HG03139 (cell line): ENCODE measurements around the gene GCNT3.

Source experiments
- ATAC-seq: cut with Tn5 transposase; IDR thresholded peaks from one replicate; pipeline ENCODE4 v1.9.1; 2021; ENCODE audit not compliant: unreplicated experiment

GCNT3 gene, protein sequence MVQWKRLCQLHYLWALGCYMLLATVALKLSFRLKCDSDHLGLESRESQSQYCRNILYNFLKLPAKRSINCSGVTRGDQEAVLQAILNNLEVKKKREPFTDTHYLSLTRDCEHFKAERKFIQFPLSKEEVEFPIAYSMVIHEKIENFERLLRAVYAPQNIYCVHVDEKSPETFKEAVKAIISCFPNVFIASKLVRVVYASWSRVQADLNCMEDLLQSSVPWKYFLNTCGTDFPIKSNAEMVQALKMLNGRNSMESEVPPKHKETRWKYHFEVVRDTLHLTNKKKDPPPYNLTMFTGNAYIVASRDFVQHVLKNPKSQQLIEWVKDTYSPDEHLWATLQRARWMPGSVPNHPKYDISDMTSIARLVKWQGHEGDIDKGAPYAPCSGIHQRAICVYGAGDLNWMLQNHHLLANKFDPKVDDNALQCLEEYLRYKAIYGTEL

DNA sequence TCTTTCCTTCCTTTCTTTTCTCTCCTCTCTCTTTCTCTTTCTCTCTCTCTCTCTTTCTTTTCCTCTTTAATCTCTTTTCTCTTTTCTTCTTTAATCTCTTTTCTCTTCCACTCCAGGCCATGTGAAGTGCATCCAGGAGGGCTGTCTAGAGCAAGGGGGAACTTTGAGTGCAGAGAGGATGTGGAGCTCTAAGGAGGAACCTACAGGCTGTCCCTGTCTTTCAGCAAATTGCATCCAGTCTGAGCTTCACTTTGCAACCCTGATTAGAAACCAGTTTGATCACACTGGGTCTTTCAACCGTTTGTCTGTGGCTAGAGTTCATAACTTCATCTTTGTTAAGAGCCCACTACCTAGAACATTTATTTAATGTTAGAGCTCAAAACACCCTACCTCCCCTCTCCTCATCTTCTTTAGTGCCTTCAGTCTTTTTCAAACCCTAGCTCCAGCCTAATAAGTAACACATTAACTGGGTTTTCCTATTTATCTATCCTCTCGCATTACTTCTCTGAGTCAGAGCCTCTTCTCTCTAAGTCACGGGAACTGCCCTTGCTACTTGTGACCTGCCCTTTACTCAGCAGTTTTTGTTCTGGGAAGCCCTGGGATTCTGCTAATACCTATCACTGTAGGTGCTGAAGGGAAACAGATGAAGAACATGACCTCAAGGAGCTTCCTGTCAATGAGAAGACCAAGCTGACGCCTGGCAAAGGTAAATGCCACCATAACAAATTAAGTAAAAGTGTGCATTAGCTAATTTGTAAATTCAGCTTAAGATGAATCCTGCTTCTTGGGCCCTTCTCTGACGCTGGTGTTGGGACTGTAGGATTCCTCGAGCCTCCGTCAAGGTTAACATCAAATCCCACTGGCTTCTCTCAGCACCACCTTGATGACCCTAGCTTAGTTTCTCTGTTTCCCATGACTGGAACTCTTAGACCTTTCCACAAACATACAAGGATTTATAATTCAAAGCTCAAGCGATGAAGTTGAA lies at the start of gene GCNT3:
GCNT3 (plus strand) TSS at position 508 of the 985 bp plus-strand sequence. CDS start 6,456 bp downstream, outside the sequence.
- ATAC-seq, result no peak

DNA sequence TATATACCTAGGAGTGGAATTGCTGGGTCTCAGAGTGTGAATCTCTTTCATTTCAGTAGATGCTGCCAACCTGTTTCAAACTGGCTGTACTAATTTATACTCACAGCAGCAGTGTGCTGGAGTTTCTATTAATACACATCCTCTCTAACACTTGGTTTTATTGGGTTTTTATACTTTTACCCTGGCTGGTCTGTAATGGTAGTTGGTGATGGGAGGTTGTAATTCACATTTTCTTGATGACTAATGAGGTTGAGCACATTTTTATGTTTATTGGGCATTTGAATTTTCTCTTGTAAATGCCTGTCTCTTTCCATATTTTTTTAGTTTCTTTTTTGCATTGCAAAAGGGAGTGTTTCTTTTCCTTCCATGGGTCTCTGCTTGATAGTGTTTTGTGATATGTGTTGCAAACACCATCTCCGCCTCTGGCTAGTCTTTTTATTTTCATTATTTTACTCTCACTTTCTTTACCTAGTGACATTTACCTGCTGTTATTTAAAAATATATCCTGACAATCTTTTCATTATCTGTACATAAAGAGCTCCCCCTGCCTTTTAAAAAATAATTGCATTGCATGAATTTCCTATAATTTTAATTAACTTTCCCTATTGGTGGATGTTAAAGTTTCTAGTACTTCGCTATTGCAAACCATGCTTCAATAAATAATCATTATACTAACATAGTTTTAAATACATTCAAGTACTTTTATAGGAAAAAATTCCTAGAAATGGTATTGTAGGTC lies 49.0 kb upstream of the GCNT3 start:
- ATAC-seq, result no peak

DNA sequence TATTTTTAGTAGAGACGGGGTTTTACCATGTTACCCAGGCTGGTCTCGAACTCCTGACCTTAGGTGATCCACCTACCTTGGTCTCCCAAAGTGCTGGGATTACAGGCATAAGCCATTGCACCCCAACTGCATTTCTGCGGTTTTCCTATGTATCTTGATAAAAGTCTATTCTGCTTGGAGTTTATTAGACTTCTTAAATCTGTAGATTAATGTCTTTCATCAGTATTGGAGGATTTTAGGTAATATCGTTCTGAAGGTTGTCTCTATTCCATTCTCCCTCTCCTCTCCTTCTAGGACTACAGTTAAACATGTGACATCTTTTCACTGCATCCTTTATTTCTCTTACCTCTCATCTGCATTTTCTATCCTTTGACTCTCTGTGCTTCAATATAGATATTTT lies 46.3 kb upstream of the GCNT3 start:
- no peak for ATAC-seq

DNA sequence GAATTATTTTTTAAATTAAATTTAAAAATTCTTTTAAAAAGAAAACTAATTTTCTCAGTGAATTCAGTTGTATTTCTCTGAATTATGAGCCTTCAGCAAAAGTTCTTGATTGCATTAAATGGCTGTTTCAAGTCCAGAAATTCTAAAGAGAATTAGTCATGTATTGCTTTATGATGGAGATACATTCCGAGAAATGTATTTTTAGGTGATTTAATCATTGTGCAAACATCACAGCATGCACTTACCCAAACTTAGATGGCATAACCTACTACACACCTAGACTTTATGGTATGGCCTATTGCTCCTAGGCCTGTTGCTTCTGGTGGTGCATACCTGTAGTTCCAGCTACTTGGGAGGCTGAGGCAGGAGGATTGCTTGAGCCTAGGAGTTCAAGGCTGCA lies 44.3 kb upstream of the GCNT3 start:
- ATAC-seq, result no peak

DNA sequence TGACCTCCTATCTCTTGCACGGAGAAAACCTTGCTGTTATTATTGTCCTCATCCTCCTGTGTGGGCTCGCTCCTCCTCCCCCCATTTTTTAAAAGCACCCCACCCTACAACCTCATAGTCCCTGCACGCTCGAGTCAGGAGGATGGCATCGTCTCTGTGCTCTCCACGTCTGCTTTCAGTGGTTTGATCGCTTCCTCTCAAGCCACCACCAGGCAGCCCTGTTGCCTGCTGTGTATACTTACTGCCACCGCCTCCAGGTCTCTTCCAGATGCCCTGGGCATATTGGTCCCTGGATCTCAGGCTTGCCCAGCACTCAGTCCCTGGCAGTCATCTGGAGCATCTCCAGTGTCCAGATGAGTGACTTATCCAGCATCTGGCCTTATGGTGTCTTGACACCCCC lies 42.1 kb upstream of the GCNT3 start:
- no peak for ATAC-seq

DNA sequence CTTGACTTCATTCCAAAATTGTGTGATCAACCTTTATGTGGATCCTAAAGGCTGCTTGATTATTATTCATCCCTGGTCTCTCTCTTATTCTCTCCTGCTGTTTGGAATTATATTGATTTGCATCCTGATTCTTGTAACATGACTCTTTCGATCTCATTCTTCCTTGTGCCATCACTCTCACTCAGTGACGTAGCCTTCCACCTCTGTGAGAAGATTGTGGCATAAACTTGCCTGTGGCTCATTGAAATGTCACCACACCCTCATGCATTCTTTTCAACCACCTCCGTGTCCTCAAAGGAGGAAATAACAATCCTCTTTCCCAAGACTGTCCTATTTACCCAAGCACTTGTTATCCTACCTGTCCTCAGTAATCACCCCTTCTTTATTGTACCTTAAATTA lies 41.3 kb upstream of the GCNT3 start:
- ATAC-seq, result no peak

DNA sequence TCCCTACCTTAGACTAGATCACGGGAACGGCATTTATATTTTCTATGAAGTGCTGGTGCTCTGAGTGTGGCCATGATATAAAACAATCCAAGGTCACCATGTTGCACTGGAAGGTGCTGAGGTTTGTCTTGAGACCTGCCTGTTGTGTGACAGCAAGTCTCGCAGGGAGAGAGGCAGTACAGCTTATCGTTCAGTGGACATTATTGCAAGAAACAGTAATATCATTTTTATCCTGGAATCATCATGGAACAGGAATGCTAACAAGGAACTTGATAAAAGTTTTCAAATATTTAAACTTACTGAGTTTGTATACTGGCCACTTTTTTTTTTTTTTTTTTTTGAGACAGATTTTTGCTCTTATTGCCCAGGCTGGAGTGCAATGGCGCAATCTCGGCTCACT lies 40.0 kb upstream of the GCNT3 start:
- ATAC-seq, result no peak

DNA sequence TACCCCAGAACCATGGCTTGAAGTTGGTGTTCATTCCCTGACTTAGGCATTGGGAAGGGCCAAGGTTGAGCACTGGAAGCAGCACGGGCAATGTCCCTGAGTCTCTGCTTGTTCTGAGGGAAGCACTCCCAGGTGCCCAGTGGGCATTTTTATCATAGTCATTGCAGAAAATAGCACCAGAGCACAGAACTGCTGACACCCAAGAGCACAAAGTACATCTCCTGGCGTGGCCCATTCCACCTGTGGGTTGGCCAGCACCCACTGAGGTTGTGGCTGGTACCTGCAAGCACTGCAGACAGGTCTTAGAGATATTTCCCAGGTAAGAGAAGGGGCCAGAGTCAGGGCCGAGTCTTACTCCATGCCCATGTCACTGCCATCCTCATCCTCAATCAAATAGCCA lies 28.5 kb upstream of the GCNT3 start:
- ATAC-seq, result no peak

DNA sequence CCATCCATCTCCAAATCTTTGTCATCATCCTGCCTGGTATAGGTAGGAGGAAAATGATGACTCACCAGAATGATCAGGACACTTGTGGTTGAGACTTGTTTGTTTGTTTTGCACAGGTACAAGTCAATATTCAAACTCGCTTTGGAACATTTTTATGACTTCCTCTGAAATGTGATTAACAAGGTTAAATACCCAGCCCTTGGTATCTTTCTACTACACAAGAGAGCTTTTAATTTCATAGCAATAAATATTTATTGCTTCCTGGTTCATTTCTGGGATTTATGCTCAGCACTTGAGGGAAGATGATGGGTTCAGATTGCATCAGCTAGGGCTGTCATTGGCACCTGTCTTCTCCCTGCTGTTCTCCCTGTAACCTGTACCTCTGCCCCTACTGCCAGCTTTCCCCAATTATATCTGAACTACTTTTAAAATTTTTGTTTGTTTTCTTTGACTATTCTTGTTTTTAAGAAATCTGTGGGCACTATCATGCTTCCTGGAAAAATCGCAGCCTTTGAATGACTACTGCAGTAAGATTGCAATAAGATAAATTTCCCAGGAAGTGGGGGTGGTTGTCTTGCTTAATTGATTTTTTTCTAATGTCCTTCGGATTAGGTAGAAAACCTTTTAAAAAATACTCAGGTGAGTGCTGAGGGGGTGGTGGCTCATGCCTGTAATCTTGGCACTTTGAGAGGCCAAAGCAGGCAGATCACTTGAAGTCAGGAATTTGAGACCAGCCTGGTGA lies 24.3 kb upstream of the GCNT3 start:
- ATAC-seq, result no peak

DNA sequence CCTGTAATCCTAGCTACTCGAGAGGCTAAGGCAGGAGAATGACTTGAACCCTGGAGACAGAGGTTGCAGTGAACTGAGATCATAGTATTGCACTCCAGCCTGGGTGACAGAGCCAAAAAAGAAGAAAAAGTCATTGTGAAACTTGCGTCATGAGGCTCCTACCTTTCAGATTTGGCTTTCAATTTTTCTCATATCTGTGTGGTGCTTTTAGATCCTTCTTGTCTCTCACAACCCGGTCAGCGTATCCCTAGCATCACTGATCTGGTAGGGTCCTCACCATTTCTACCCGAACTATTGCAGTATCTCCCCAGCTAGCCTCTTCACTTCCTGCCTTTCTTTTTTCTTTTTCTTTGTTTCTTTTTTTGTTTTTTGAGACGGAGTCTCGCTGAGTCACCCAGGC lies 21.6 kb upstream of the GCNT3 start:
- no peak for ATAC-seq

DNA sequence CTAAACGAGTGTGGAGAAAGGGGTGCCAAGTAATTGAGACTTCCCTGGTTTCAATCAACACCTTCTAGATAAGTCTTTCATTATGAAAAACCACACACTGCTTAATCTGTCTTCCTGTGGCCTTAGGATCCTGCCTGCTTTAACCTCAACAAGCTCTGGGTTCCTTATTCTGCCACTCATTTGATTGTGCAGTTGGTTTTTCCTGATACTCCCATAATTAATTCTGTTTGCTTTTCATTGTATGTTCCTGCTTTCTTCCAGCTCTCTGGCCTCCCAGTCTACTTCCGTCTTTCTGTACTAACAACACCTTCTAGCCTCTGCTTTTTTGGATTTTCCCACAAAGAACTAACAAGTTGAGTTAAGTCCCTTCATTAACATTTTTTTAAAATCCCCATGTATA lies 20.2 kb upstream of the GCNT3 start:
- no peak for ATAC-seq

DNA sequence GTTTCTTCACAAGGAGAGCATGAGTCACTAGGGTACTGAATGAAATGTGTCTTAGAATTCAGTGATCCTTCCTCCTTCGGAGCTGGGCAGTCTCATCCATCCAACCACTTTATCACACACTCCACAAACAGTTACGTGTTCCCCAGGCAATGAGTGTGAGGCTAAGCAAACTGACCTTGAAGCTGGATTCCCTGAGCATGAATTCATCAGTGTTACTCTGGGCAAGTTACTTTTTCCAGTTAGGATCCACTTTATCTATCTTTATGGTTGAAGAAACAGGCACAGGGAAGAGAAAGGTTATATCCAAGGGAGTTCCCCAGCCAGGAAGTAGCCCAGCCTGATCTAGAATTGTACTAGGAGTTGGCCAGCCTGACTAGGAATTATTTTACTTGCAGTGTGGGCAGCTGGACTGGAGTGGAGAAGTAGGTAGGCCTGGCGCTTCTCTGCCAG lies 17.1 kb upstream of the GCNT3 start:
- ATAC-seq, result no peak

DNA sequence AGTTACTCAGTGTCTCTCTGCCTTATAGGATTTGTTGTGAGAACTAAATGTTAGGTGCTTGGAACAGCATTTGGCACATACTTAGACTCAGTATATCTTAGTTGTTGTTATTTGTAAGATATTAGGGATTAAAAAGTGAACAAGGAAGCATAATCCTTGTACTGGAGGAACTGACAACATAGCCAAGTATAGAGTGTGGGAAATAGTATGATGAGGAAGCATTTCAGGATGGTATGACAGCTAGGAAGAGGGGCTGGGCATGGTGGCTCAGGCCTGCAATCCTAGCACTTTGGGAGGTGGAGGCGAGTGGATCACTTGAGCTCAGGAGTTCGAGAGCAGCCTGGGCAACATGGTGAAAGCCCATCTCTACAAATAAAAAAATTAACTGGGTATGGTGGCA lies 16.6 kb upstream of the GCNT3 start:
- no peak for ATAC-seq

DNA sequence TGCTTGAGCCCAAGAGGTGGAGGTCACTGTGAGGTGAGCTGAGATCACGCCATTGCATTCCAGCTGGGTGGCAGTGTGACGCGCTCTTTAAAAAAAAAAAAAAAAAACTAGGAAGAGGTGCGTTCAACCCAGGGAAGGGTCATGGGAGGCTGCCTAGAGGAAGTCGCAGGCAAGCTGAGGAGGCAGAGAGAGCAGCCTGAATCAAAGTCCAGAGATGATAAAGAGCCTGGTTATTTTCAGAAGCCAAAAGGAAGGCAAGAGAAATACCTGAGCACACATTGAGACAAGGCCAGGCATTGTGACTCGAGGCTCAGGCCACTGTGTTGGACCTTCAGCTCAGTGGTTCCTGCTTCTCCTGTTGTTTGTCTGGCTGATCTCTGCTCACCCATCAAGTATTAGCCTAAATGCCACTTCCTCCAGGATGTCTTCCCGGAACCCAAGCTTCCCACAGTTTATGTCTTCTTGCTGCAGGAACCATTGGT lies 16.1 kb upstream of the GCNT3 start:
- no peak for ATAC-seq

DNA sequence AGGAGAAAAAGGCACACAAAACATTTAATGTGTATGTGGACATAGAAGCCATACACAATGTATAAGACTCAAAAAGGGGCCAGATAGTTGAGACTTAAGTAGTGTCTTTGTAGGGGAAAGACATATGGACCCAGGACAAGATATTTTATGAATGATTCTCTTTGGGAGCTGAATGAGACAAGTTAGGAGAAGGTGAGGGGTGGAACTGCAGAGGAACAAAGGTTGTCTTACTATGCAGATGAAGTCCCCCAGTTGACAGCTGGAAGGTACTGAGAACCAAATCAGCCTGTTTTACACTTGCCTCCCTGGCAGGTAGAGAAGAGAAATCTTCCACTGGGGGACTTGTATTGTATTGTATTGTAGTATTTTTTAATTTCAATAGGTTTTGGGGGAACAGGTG lies 14.9 kb upstream of the GCNT3 start:
- no peak for ATAC-seq

DNA sequence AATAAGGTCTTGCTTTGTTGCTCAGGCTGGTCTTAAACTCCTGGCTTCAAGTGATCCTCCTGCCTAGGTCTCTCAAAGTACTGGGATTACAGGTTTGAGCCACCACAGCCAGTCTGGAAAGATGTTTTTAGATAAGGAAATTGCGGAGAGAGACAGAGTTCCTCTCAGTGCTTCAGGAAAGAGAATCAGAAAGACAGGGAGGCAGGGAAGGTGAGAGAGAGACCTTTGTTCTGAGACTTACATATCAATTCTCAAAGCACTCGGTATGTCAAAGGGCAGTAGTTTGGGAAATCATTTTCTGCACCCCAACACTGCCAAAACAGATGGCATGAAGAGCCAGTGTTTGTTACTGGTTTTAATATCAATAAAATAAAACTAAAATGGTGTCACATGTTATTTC lies 13.1 kb upstream of the GCNT3 start:
- ATAC-seq, result no peak

DNA sequence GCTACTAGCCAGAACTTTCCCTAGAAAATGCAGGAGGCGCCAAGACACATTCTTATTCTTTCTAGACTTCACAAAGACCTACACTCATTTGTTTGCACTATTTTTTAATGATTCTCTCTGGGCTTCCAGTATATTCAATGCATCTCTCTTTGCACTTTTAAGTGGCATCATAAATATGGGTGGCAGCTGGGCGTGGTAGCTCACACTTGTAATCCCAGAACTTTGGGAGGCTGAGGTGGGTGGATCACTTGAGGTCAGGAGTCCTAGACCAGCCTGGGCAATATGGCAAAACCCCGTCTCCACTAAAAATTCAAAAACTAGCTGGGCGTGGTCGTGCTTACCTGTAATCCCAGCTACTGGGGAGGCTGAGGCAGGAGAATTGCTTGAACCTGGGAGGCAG lies 5.6 kb upstream of the GCNT3 start:
- no peak for ATAC-seq

DNA sequence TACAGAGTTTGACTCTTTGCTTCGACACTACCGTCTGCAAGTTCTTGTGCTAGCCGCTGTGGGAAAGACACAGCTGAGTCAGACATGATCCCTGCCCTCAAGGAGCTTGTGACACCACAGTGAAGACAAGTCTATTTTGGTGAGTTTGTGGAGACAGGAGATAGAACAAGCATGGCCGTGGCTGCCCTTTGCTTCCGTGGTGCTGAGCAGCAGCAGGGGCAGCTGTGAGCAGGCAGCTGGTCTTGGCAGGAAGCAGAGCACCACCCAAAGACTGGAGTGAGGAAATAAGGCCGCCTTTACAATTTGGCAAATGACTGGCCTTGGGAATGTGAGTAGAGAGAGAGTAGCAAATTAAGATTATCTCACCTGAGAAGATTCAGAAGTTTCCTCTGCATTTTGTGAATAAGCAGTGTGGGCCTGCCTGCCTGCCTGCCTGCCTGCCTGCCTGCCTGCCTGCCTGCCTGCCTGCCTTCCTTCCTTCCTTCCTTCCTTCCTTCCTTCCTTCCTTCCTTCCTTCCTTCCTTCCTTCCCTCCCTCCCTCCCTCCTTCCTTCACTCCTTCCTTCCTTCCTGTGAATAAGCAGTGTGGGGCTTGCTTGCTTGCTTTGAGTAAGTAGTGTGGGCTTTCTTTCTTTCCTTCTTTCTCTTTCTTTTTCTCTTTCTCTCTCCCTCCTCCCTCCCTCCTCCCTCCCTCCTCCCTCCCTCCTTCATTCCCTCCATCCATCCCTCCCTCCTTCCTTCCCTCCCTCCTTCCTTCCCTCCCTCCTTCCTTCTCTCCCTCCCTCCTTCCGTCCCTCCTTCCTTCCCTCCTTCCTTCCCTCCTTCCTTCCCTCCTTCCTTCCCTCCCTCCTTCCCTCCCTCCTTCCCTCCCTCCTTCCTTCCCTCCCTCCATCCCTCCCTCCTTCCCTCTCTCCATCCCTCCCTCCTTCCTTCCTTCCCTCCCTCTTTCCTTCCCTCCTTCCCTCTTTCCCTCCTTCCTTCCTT lies 1.6 kb upstream of the GCNT3 start:
- no peak for ATAC-seq

DNA sequence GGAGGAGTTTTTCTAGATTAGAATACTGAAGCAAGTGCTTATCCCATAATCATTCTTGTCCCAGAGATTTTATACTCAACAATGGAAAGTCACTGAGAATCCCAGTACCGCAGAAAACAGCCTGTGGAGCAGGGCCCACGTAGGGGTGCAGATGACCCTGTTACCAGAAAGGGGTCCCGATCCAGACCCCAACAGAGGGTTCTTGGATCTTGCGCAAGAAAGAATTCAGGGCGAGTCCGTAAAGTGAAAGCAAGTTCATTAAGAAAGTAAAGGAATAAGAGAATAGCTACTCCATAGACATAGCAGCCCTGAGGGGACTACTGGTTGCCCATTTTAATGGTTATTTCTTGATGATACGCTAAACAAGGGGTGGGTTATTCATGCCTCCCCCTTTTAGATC lies 2.6 kb downstream of the GCNT3 start:
- ATAC-seq, result no peak
